ENCODE measurements around the gene NEK9.
A peak's percentile ranks its signal among the peaks of the same experiment; 100 is the strongest.

Gene NEK9

DNA sequence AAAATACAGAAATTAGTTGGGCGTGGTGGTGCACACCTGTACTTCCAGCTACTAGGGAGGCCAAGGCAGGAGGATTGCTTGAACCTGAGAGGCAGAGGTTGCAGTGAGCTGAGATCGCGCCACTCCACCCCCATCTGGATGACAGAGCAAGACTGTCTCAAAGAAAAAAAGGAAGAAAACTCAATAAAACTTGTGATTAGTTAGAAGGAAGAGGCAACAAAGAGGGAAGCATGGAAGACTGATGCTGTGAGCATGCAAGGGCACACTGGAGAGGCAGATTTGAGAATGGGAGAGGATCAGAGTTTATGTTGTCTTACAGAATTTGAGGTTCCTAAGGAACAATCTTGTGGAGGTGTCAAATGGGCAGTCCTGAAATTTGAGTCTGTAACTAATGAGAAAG, 60.2 kb downstream of the NEK9 start:
- DNase-seq (ENCODE audit: low read depth): no peak
- TF ChIP-seq, protein P1, sequence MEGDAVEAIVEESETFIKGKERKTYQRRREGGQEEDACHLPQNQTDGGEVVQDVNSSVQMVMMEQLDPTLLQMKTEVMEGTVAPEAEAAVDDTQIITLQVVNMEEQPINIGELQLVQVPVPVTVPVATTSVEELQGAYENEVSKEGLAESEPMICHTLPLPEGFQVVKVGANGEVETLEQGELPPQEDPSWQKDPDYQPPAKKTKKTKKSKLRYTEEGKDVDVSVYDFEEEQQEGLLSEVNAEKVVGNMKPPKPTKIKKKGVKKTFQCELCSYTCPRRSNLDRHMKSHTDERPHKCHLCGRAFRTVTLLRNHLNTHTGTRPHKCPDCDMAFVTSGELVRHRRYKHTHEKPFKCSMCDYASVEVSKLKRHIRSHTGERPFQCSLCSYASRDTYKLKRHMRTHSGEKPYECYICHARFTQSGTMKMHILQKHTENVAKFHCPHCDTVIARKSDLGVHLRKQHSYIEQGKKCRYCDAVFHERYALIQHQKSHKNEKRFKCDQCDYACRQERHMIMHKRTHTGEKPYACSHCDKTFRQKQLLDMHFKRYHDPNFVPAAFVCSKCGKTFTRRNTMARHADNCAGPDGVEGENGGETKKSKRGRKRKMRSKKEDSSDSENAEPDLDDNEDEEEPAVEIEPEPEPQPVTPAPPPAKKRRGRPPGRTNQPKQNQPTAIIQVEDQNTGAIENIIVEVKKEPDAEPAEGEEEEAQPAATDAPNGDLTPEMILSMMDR (IDR thresholded peaks at IDR 0.05; ENCODE audit: insufficient read depth, low read depth, low read length, missing control alignments): no peak

DNA sequence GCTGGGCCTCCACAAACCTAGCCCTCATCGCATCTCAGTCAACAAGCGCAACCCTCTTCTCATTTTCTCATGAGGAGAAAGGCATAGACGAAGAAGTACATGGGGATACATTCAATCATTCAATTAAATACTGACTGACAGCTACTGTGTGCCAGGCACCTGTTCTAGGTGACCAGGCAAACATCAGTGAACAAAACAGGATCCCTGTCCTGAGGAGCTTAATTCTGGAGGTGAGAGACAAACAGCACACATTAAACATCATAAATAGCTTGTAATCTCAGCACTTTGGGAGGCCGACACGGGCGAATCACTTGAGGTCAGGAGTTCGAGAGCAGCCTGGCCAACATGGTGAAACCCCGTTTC, 62.7 kb downstream of the NEK9 start:
- no peak for DNase-seq (ENCODE audit: low read depth)
- H3K4me3 ChIP-seq (ENCODE audit: low read length): peak overlapping the region; percentile 96
- TF ChIP-seq, protein P1 (IDR thresholded peaks at IDR 0.05; ENCODE audit: insufficient read depth, low read depth, low read length, missing control alignments): no peak

More for the DNA sequence above, 60.2 kb downstream of the NEK9 start:
- no peak overlapping the region for H3K4me3 ChIP-seq (ENCODE audit: low read length)

DNA sequence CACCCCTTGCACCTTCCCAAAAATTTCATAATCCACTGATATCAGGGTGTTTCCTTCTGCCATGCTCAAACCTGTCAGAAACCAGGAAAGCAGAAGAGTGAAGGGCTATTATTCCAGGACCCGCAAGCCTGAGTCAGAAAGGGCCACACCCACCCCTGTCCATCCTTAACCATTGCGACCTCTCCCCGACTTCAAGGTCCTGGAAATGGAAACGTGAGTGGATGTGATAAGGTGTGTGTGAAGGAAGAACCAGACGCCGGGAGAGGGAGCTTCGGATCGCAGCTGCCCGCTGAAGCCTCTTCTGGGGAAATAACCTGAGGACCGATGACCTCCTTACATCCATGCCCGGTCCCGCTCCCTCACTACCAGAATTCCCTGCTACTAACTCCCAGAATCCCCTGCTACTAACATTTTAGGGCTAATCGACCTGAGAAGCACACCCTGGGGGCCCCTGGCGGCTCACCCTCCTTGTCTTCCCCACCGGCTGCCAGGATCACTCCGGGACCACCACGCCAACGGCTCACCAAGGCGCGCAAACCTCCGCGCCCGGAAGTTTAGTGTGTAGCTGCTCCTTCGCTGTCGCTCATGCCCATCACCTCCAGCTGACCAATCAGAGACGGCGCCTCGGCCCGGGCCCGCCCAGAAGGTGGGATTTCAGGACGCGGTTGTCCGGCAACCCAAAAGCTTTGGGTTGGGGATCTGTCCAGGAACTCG, 63.2 kb downstream of the NEK9 start, which contains the start of gene ACYP1:
Gene ACYP1 (minus strand): TSS at position 534 of the 714 bp plus-strand sequence. CDS start 471 bp downstream, at position 63.
- TF ChIP-seq, protein P1 (IDR thresholded peaks at IDR 0.05; ENCODE audit: insufficient read depth, low read depth, low read length, missing control alignments): no peak
- H3K4me3 ChIP-seq (ENCODE audit: low read length): peak within 1 kb of the TSS; percentile 96
- peak; percentile 88 for DNase-seq (ENCODE audit: low read depth)

DNA sequence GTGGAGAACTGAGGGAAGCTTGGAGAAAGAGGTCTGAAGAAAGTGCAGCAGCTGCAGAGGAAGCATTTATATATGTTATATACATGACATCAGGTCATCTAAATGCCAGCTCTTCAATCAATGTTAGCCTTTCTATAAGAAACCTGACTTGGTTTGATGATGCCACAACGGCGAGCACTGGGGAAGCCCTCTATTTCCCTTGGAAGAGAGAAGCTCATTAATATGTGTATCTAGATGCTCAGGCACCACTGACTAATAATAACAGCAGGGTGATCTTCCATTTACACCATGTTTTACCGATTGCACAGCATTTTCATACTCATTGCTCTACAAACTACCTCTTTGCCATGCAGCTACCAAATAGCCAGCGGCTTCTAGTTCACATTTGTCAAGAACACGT, 63.8 kb downstream of the NEK9 start:
- peak overlapping the region; percentile 96 for H3K4me3 ChIP-seq (ENCODE audit: low read length)
- TF ChIP-seq, protein P1 (IDR thresholded peaks at IDR 0.05; ENCODE audit: insufficient read depth, low read depth, low read length, missing control alignments): no peak
- no peak for DNase-seq (ENCODE audit: low read depth)

DNA sequence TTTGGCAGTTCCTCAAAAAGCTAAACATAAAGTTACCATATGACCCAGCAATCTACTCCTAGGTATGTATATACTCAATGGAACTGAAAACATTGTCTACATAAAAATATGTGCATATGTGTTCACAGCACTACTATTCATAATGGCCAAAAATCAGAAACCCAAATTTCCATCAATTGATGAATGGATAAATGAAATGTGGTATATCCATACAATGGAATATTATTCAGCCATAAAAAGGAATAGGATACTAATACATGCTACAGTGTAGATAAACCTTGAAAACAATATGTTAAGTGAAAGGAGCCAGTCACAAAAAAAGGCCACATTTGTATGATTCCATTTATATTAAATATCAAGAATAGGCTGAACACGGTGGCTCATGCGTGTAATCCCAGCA, 66.4 kb downstream of the NEK9 start:
- no peak for DNase-seq (ENCODE audit: low read depth)
- H3K4me3 ChIP-seq (ENCODE audit: low read length): no peak overlapping the region
- TF ChIP-seq, protein P1 (IDR thresholded peaks at IDR 0.05; ENCODE audit: insufficient read depth, low read depth, low read length, missing control alignments): no peak

DNA sequence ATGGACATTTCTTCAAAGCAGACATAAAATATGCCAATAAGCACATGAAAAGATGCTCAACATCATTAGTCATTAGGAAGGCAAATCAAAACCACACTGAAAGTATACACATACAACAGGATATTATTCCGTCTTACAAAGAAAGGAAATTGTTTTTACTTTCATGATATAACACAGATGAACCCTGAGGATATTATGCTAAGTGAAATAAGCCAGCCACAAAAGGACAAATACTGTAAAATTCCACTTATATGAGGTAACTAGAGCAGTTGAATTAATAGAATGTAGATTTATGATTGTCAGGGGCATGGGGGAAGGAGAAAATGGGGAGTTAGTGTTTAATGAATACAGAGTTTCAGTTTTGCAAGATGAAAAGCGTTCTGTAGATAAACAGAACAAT, 67.2 kb downstream of the NEK9 start:
- H3K4me3 ChIP-seq (ENCODE audit: low read length): no peak overlapping the region
- TF ChIP-seq, protein P1 (IDR thresholded peaks at IDR 0.05; ENCODE audit: insufficient read depth, low read depth, low read length, missing control alignments): no peak
- DNase-seq (ENCODE audit: low read depth): no peak

DNA sequence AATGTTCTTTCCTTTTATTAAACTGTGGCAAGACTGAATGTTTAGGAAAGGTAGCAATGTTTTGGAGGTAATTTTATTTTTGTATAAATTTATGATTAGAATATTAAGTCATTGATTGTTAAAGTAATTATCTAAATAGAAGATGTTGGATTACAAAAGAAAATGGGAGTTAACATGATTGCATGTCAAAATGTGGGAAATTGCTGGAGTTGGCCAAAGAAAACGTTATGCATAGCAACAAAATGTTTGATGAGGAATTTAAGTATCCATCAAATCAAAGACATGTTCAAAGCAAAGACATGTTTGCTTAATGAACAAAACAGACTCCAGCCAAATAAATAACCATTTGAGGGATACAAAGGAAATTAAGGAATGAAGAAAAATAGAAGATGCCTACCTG, 72.4 kb downstream of the NEK9 start:
- no peak overlapping the region for H3K4me3 ChIP-seq (ENCODE audit: low read length)
- no peak for DNase-seq (ENCODE audit: low read depth)
- TF ChIP-seq, protein P1 (IDR thresholded peaks at IDR 0.05; ENCODE audit: insufficient read depth, low read depth, low read length, missing control alignments): no peak

Measured in epithelial cell of esophagus (primary cell).